ENCODE measurements around the gene SYTL1. TPM values are rescaled to one million over a fixed set of nuclear protein-coding genes. Genes with fewer than 3 reads are reported as not detected.

Gene SYTL1
- total RNA-seq, 3 donors from 2014 or later (not counting 1 experiment from before 2014, with no cell fraction given) = 244 to 312 (median 273) TPM

DNA sequence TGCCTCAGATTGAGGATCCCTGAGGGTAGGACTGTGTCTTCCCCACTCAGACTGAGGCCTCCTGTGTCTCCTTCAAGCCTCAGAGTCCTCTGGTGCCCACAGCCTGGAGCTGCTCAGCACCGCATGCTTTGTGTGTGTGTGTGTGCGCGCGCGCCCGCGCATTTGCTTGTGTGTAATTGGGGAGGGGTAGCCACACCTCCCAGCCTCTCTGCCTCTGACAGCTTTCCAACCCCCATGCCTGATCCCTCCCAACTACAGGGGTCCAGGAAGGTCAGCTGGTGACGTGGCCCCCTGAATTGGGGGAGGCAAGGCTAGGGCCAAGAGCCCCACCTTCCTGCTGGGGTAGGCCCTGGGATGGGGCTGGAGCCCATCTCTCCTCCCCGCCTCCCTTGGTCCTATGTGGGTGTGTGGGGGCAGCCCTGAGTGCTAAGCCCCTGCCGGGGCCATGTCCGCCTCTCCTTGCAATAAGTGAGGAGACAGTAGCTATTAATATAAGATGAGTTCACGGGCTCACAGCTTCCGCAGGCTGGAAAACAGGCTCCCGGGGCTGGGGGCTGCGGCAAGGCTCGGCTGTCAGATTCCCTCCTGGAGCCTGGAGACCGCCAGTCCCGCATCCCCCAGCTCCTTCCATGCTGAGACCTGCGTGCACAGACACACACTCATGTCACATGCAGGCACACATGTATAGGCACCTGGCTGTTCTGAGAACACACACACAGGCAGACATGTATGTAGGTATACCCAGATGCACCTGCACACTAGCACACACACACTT, 57.6 kb downstream of the SYTL1 start:
- no peaks in the 10 kb centered on the region for H3K27me3 ChIP-seq (ENCODE audit: control insufficient read depth, insufficient read depth, low read length)
- peaks cover 41% of the 10 kb centered on the region for H3K4me1 ChIP-seq (ENCODE audit: control insufficient read depth, insufficient read depth, low read length)
- no peak for DNase-seq
- H3K36me3 Mint-ChIP-seq = no peaks in the 10 kb centered on the region
- H3K9me3 ChIP-seq (ENCODE audit: control insufficient read depth, insufficient read depth, low read length) = no peaks in the 10 kb centered on the region
- no peaks in the 10 kb centered on the region for H3K27me3 Mint-ChIP-seq (ENCODE audit: low read depth in 2 of 2)
- H3K4me3 Mint-ChIP-seq = no peak overlapping the region
- H3K36me3 ChIP-seq (ENCODE audit: control insufficient read depth, insufficient read depth, low read length) = no peaks in the 10 kb centered on the region
- 94% methylated on average over 12 of the region's 19 CpGs for WGBS (ENCODE audit: insufficient coverage)
- H3K27ac ChIP-seq (ENCODE audit: low read length) = no peak overlapping the region
- TF ChIP-seq, protein P1, sequence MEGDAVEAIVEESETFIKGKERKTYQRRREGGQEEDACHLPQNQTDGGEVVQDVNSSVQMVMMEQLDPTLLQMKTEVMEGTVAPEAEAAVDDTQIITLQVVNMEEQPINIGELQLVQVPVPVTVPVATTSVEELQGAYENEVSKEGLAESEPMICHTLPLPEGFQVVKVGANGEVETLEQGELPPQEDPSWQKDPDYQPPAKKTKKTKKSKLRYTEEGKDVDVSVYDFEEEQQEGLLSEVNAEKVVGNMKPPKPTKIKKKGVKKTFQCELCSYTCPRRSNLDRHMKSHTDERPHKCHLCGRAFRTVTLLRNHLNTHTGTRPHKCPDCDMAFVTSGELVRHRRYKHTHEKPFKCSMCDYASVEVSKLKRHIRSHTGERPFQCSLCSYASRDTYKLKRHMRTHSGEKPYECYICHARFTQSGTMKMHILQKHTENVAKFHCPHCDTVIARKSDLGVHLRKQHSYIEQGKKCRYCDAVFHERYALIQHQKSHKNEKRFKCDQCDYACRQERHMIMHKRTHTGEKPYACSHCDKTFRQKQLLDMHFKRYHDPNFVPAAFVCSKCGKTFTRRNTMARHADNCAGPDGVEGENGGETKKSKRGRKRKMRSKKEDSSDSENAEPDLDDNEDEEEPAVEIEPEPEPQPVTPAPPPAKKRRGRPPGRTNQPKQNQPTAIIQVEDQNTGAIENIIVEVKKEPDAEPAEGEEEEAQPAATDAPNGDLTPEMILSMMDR (IDR thresholded peaks at IDR 0.05) = no peak
- H3K4me3 ChIP-seq (ENCODE audit: low read length) = no peak overlapping the region
- intact Hi-C loops (cut with micrococcal nuclease) = loop anchor here (5.0 kb wide), 2 partner anchors 208 to 297 kb away; no protein-coding TSS in a partner anchor
- peaks cover 31 to 42% of the 10 kb centered on the region in 2 donors for H3K4me1 Mint-ChIP-seq
- H3K9me3 Mint-ChIP-seq = no peaks in the 10 kb centered on the region
- ATAC-seq = no peak
- H3K27ac Mint-ChIP-seq = peak overlapping the region in 1 of 2 donors; percentile 57

DNA sequence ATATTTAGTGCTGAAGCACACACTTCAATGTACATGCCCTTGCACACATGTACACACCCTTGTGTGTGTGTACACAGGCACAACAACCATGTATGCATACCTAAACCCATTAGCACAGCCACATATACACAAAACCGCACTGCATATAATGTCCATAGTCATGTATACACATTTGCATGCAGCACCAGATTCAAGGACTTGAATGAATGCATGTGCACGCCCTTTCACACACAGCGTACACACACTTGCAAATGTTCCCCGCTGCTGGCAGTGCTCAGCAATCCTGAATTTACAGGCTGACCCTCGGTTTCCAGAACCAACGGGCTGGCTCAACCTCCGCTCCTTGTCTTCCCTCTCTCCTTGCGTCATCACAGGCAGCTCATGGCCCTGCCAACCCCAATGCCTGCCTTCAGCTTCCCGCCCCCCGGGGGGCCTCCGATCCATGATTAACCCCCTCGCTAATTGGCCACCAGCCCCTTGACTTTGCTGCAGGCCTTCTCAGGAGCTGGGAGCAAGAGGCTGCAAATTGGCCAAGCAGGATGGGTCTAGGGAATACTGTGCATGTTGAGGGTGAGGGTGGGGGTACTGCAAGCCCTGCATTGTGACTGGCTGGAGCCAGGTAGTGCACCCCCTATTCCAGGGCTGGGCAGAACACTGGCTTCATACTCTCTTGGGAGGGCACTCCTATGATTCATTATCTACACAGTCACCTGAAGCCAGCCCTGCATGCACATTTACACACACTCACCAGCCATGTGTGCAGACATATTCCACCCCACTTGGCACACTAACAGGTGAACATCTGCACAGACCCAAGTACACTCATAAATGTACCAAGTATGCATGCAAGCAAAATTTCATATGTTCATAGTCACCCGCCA, 58.5 kb downstream of the SYTL1 start:
- Mint-ChIP-seq H3K27me3 (ENCODE audit: low read depth in 2 of 2) (no peaks in the 10 kb centered on the region), H3K4me3 (no peak overlapping the region), H3K36me3 (no peaks in the 10 kb centered on the region), H3K9me3 (no peaks in the 10 kb centered on the region), H3K27ac (peak overlapping the region in 1 of 2 donors; percentile 31), H3K4me1 (peaks cover 33 to 44% of the 10 kb centered on the region in 2 donors)
- DNase-seq = no peak
- Histone ChIP-seq H3K4me1 (ENCODE audit: control insufficient read depth, insufficient read depth, low read length) (peaks cover 40% of the 10 kb centered on the region), H3K9me3 (ENCODE audit: control insufficient read depth, insufficient read depth, low read length) (no peaks in the 10 kb centered on the region), H3K27ac (ENCODE audit: low read length) (no peak overlapping the region), H3K36me3 (ENCODE audit: control insufficient read depth, insufficient read depth, low read length) (no peaks in the 10 kb centered on the region), H3K4me3 (ENCODE audit: low read length) (no peak overlapping the region), H3K27me3 (ENCODE audit: control insufficient read depth, insufficient read depth, low read length) (no peaks in the 10 kb centered on the region)
- 89% methylated on average over 13 of the region's 13 CpGs for WGBS (ENCODE audit: insufficient coverage)
- no peak for ATAC-seq
- intact Hi-C loops (cut with micrococcal nuclease) = loop anchor here (5.0 kb wide), 1 partner anchor 207 kb away; no protein-coding TSS in a partner anchor
- TF ChIP-seq, protein P1 (IDR thresholded peaks at IDR 0.05) = no peak

DNA sequence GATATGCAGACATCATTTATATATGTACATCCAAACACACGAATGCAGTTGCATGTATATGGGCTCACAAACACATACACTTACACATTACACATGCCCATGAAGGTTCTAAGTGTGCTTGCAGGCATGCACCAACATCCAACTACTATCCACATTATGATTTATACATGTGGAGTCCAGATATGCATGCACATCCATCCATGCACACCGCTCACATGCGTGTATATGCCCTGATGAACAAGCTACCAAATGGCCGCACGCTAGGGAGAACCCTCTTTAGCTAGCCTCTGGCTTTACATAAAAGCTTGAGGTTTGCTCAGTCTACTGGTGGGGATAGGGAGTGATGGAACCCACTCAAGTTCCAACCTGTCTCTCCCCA, 59.1 kb downstream of the SYTL1 start:
- peaks cover 36% of the 10 kb centered on the region for H3K4me1 ChIP-seq (ENCODE audit: control insufficient read depth, insufficient read depth, low read length)

More for the DNA sequence above, 59.1 kb downstream of the SYTL1 start:
- intact Hi-C loops (cut with micrococcal nuclease) = loop anchor here (5.0 kb wide), 1 partner anchor 206 kb away; no protein-coding TSS in a partner anchor
- H3K36me3 ChIP-seq (ENCODE audit: control insufficient read depth, insufficient read depth, low read length) = no peaks in the 10 kb centered on the region
- no peaks in the 10 kb centered on the region for H3K27me3 Mint-ChIP-seq (ENCODE audit: low read depth in 2 of 2)
- no peak overlapping the region for H3K27ac ChIP-seq (ENCODE audit: low read length)
- WGBS (ENCODE audit: insufficient coverage) = over 99% methylated on average over 5 of the region's 5 CpGs
- H3K4me3 Mint-ChIP-seq = no peak overlapping the region
- peak overlapping the region in 1 of 2 donors; percentile 31 for H3K27ac Mint-ChIP-seq
- TF ChIP-seq, protein P1 (IDR thresholded peaks at IDR 0.05) = no peak
- ATAC-seq = no peak
- no peak for DNase-seq
- no peaks in the 10 kb centered on the region for H3K27me3 ChIP-seq (ENCODE audit: control insufficient read depth, insufficient read depth, low read length)
- peaks cover 33 to 41% of the 10 kb centered on the region in 2 donors for H3K4me1 Mint-ChIP-seq
- no peak overlapping the region for H3K4me3 ChIP-seq (ENCODE audit: low read length)
- no peaks in the 10 kb centered on the region for H3K9me3 ChIP-seq (ENCODE audit: control insufficient read depth, insufficient read depth, low read length)
- H3K9me3 Mint-ChIP-seq = no peaks in the 10 kb centered on the region
- H3K36me3 Mint-ChIP-seq = no peaks in the 10 kb centered on the region
